Left hindlimb (tissue), 1 donor: ENCODE measurements around the gene JMJD4.

Experiments
- DNase-seq: peaks from one replicate; pipeline ENCODE4 v3.0.0-alpha.2; 2018

JMJD4 gene, protein sequence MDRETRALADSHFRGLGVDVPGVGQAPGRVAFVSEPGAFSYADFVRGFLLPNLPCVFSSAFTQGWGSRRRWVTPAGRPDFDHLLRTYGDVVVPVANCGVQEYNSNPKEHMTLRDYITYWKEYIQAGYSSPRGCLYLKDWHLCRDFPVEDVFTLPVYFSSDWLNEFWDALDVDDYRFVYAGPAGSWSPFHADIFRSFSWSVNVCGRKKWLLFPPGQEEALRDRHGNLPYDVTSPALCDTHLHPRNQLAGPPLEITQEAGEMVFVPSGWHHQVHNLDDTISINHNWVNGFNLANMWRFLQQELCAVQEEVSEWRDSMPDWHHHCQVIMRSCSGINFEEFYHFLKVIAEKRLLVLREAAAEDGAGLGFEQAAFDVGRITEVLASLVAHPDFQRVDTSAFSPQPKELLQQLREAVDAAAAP

DNA sequence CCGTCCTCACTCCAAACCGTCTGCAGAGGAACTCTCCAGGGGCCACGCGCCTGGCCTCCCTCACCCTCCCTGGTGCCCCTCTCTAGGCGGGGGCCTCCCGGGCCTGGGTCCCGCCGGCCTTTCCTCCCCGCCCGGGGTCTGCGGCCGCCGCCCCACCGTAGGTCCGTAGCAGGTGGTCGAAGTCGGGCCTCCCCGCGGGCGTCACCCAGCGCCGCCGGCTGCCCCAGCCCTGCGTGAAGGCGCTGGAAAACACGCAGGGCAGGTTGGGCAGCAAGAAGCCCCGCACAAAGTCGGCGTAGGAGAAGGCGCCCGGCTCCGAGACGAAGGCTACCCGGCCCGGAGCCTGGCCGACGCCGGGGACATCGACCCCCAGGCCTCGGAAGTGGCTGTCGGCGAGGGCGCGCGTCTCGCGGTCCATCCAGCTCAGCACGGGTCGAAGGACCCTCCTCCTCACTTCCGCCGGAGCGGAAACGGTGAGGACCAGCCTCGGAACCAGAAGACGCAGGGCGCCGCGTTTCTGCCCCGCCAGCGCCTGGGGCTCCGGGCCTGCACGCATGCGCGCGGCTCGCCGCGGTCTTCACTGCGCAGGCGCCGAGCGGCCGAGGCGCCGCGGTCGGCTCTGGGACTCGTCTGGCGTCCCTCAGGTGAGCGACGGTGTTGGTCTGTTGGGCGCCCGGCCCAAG is at the start of gene JMJD4, which contains the start of gene SNAP47:
JMJD4 (minus strand) TSS at position 447 of the 683 bp plus-strand sequence; CDS start at position 418, 29 bp downstream.
SNAP47 (plus strand) TSS at position 580 of the 683 bp plus-strand sequence. CDS start 12,302 bp downstream, outside the sequence.
- peak; percentile 93 for DNase-seq

DNA sequence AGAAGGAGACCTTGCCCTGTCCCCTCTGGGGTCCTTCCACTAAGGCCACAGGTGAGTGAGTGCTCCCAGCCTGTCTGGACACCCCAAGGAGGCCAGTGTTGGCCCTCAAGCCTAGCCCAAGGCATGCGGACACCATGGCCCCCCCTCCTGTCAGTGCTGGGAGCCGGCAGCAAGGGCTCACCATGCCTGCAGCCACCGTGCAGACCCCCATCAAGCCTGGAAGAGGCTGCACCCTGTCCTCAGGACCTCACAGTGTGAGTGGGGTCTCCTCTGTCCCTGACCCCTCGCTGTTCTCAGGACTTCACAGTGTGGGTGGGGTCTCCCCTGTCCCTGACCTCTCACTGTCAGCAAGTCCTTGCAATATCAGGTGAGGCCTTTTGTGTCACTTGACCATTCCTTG is 47.1 kb upstream of the JMJD4 start:
- DNase-seq = no peak

DNA sequence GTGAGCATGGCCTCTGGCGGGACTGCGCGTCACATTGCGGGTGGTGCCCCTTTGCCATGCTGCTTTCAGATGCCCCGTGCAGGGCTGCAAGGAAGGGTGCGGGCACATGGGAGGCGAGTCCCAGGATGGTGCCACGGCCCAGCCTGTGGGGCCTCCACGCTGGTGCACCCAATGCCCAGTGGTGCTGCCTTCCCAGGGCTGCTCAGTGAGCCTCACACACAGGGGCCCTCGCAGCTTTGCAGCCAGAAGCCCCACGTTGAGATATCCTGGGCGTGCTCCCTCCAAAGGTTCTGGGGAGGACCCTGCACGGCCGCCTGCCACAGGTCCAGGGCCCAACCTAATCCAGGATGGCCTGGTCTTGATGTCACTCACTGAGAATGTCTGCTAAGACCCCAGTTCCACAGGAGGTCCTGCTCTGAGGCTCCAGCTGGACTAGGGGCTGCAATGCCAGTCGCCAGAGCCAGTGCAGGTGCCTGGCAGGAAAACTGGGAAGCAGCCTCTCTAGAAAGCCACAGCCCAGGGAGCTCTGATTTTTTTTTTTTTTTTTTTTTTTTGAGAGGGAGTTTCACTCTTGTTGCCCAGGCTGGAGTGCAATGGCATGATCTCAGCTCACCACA is 46.3 kb upstream of the JMJD4 start:
- DNase-seq = no peak

DNA sequence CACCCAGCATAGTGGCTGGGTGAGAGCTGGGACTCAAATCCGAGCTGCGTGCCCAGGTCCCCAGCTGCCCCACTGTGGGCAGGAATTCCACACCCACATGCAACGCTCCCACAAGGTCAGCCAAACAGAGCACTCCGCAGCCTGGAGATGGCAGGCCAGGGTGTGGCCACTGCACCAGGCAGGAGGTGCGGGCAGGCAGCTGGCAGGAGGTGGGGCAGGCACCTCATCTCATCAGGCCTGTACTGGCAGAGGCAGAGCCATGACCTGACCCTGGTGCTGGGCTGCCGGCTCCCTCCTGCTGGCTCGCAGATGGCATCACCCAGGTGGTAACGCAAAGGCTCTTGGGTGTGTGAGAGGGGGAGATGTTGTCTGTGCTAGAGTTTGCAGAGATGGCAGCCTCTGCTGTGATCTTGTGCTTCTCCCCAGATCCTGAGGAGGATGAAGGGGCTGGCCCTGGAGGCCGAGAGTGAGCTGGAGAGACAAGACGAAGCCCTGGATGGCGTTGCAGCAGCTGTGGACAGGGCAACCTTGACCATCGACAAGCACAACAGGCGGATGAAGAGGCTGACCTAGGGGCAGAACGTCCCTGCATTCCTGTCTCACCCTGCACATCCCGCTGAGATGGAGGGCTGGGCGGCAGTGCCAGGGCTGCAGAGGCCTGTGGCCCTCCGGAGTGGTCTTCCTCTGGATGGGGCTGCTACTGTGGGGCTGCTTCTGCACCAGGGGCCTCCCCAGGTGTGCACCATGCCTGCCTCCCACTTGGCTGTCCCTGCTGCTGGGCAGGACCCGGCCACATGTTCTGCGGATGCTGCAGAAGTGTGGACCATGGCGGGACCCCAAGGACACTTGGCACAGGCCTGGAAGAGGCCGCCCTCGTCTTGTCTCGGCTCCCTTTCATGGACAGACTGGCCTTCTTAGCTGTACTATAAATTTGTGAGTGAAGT is 45.3 kb upstream of the JMJD4 start:
- no peak for DNase-seq

DNA sequence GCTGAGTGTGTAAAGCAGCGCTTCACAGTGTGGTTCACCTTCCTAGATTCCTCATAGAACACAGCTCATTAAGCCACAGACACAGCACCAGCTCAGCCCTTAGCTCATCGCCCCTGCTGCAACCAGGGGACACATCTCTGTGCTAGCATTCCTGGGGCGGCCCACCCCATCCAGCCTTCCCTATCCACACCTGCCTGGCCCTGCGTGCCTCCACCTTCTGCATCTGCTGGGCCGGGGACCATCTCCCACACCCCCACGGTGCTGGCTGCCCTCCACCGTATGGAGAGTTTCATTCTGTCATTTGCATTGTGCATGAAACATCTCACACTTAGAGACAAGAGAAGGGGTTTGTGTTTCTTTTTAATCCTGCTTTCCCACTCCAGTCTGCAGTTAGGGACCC is 44.6 kb upstream of the JMJD4 start:
- no peak for DNase-seq

DNA sequence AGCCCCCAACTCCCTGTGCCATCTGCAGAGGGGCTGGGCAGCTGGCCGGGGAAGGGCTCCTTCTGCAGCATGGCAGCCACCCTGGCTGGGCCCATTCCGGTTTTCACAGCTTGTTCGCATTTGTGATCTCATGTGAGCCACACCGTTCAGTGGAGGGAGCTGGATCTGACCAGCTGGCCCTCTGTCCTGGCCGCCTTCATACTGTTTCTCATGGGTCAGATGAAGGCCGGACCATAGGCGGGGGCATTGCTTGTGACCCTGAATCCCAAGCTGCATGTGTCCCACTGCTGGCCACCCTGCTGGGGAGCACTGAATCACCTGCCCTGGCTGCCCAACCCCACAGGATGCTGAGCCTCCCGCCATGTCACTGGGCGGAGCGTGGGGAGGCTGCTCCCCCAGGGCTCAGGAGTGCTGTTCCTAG is 43.9 kb upstream of the JMJD4 start:
- DNase-seq = no peak

DNA sequence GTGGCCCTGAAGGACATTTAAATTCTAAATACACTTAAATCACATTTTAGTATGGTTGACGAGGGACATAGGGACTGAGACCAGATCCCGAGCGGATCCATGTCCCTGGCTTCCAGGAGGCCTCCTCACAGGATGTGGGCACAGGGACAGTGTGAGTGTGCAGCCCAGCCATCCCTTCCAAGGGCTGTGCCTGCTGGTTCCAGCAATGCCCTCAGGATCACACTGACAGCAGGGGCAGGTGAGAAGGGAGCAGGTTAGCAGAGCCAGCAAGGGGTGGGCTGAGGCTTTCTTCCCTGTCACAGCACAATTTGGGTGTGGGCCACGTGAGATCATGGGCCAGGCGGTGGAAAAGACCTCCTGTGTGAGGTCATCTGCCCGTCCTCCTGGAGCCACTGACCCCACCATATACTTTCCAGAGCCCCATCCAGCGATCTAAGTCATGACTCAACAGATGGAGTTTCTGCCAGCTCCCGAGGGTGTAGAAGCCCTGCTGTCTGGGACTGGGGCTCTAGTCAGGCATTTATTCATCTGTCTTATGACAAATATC is 43.4 kb upstream of the JMJD4 start:
- DNase-seq = no peak

DNA sequence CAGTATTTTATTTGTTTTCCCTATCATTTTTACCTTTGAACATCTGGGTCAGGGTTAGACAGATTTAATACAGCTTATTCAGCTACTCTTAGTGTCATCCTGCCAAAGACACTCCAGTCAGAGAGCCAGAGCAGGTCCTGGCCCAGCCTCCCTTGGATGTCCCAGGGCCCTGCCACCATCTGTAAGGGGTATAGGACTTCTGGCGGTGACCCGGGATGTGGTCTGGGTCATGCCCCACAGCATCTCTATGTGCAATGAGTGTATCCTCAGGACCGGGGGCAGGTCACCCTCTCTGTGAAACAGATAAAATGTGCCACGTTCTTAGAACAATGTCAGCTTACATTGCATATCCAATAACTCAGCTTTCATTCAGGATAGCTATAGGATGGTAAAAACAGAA is 42.5 kb upstream of the JMJD4 start:
- no peak for DNase-seq

DNA sequence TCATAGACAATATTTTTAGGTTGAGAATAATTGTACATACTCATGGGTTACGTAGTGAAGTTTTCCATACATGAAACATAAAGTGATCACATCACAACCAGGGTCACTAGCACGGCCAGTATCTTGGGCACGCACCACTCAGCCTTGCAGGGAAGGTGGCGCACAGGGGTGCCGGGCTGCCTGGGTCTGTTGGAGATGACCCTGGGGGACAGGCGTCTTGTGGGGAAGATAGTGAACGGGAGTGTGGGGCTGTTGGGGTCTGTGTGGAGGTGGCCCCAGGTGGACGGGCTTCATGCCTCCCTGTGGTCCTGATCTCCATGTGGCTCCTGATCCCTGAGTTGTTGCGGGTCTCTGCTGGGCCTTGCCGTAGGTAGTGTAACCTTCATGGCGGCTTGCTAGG is 42.1 kb upstream of the JMJD4 start:
- no peak for DNase-seq

DNA sequence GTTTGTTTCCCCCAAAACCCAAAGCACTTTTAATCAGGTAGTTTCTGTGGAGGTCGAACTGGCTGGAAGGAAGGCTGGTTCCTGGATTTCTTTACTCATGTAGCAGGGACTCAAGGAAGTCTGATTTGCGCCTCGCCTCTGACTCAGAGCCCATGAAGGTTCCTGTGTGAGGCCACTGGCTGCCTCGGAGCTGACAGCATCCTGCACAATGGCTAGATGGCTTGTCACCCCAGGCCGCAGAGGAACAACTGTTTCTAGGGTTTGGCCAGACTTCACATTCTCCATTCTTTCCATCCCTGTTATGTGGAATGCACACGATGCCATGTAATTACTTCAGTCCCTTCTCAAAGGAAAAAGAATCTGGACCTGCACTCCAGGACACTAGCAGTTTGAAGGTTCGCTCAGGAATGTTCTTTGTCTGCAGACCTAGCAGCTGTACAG is 41.2 kb upstream of the JMJD4 start:
- no peak for DNase-seq

DNA sequence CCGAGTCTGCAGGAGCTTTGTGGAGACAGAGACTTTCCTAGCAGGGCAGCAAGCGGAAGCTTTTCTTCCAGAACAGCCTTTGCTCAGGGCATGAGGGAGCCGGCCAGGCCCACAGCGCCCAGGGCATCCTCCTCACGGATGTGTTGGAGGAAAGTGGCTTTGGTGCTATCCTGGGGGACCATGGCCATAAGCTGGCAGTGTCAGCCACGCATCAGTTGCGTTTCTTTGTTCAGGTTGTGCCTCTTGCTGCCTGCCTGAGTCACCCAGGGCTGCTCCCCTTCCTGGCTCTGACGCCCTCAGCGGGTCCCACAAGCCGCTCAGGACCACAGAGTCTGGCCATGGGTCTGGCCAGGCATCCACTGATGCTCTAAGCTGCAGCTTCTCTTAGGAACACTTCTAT is 40.7 kb upstream of the JMJD4 start:
- no peak for DNase-seq

DNA sequence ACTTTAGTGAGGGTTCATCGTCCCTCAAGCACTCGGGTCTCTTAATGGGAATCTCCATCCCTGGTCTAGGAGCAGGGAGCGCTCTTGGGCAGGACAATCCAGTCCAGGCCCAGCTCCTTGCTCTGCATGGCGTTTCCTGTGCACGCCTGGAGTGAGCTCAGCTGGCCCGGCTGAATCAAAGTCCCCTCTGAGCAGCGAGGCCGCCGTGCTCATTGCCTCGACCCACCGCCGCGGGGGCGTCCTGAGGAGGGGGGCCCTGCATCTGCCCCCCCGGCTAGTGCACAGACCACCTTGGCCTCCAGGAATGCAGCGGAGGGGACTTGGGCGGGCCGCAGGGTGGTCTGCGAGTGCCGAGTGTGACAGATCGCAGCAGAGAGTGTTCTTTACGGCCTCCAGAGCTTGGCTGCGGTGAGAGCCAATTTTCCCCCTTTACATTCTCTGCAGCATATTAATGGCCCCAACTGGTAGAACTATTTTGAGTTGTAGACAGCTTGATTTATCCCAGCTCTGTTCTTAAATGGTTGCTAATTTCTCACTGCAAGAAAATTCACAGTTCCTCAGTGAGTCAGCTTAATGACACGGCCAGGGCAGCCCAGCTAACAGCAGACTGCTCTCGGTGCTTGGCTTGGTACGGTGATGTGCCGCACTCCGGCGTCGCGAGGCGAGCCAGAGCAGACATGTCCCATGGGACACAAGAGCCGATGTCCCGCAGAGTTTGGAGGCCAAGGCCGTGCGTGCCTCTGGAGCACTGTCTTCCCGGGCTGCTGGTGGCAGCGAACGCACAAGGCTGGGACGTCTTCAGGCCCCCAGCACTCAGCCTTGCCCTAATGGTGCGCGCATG is 39.9 kb upstream of the JMJD4 start:
- DNase-seq = peak; percentile 77

DNA sequence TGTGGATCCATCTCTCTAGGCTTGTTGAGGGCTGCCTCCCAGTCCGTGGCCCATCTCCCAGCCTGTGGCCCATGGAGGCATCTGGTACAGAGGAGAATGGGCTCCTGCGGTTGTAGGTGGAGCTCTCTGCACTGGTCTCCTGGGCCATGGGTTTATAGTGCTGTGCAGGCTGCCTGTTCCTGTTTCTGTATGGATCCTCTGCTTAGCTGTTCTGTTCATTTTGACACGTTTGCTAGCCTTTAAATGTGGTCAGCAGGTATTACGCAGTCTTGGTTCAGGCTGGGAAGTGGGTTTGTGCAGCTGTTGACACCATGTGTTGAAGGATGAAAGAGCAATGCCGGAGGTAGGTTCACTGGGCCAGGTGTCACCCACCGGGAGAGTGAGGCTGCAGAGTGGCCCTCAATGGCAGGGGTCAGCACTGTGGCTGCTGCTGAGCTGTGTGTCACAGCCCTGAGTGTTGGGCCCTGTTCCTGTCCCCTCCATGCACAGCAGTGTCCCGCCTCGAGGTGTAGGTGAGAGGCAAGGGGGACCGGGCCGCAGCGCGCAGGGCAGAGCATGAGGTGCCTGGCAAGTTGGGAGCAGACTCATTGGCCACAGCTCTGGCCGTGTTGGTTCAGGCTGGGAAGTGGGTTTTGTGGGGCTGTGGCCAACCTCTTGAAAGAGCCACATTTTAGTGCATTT is 39.1 kb upstream of the JMJD4 start:
- DNase-seq = no peak

DNA sequence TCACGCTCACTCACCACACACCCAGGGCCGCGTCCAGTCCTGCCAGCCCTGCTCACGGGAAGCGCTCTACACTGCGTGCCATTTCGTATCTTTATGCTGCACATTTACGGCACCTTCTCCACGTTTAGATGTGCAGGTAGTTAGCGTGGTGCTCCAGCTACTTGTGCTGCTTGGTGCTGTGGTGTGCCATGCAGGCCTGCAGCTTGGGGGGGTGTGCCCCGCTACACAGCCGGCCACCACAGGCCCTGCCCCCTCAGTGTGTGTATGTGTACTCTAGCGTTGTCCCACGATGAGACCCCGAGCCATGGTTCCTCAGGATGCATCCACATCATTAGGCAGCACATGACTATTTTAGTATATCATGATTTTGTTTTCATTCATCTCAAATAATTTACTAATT is 38.5 kb upstream of the JMJD4 start:
- no peak for DNase-seq

DNA sequence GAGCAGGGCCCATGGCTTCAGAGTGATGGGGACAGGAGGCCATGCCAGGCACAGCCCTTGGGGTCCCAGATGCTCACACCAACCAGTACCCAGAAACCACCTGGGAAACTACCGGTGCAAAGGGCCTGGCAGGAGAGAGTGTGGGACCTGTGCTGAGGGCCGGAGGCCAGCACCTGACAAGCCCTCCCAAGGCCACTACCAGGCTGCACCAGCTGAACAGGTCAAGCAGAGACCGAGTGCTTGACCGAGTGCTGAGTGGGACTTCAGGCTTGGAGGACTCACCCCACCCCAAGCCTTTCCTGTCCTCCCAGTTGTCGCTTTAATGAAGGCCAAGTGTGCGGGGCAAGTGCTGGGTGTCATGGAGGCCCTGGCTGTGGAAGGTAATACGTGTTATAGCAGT is 36.7 kb upstream of the JMJD4 start:
- no peak for DNase-seq

DNA sequence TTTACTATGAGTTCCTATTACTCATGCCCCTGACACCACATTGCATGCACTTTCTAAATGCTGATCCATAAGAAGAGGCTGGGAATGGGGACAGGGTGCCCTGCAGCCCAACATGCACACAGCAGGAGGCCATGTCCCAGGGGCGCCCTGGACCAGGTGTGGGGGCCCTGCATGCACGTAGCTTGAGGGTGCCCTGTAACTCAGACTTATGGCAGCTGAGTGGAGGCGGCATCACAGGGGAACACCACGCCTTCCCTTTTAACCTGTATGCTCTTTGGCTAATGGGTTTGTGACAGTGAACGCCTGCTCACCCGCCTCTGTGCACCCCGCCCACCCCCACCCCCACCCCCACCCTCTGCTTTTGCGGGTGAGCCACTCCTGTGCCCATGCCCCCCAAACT is 36.2 kb upstream of the JMJD4 start:
- no peak for DNase-seq

DNA sequence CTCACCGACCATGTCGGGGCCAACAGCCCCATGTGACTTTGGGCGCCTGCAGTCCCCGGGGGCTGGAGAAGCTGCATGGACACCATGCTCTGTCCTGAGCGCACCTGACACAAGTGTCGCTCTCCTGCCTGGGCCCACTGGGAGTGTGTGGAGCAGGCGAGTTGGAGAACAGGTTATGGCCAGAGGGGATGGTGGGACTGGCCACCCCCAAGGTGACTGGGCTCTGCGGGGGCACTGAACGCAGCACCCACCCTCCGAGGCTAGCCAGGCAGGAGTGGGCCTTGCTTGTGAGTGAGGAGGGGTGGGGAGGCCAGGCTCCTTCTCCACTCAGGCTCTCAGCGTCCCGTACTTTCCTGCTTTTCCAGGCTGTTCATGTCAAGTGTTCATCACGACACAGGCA is 35.7 kb upstream of the JMJD4 start:
- DNase-seq = no peak

DNA sequence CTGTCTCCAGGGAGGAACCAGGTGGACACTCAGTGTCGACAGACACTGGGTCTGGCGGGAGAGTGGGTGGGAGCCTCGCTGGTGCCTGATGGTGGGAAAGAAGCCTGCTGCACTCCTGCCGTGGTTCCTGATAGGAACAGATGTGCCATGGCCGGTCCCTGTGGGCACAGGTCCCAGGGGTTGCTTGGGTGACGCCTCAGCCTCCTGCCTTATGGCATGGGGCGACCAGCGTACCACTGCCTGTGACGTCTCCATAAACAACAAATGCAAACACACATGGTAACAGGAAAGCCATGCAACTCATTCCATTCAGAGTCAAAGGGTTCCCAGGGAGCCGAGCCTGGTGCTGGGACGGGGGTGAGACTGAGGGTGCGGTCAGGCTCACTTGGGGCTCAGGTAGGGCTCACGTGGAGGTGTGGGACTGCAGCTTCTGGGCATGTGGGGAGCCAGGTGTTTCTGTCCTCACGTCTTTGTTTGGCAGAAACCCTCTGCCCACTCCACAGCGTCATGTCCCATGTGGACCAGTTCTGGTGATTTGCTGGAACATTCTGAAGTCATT is 34.9 kb upstream of the JMJD4 start:
- no peak for DNase-seq

DNA sequence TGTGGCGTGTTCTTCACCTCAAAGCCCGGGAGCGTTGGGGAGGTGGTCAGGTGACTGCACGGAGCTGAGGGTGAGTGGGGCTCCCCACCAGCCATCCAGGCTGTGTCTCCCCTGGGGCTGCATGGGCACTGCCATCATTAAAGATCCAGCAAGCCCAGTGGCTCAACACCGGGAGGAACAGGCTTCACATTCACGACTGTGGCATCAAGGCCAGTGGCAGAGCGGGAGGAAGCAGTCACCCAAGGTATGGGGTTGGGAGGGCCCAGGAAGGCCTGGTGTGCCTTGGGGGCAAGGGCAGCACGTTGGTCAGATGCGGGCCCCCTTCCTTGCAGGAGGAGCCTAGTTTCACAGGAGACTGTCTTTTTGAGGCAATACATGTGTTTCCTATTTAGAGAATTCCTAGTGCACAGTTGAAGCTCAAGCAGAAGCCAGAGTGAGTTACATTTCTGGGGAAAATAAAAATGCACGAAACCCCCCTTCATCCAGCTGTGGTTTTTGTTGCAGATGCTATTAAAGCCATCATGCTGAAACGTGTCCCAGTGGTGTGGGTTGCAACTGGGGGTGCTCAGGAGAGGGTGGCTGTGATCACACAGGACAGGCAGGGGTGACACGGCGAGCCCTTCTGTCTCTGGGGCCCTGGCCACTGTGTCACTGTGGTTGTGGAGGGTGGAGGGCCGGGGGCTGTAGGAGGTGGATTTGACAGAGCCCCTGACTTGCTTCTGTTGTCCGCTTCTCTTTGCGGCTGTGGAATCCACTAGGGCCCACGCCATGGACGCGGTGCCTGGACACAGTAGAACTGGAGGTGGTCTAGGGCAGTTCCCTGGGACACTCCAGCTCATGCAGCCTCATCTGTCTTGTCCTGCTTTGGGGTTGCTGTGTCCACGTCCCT is 34.2 kb upstream of the JMJD4 start:
- DNase-seq = no peak
